ENCODE data around the gene CCDC90B.

DNA sequence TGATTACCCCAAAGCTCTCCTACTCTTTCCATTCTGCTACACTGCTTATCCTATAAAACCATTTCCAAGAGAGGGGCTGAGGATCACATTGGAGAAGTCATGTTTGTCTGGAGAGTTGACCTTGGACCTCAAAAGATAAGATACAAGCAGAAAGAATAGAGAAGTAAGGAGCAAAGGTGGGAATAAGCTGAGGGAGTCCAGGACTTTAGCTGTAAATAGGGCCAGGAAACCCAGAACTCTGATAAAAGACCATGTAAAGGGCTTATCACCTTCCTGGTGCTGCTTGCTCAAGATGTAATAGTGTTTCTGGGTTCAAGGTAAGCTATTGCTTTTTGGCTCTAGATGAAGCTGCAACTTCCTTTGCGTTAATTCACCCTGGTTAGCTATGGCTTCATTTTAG is 32.8 kb upstream of the CCDC90B start:
- TF ChIP-seq TAF1 (IDR thresholded peaks at IDR 0.05; ENCODE audit: low read depth), result no peak
- no peak for TF ChIP-seq EGR1 (IDR thresholded peaks at IDR 0.05)
- no peak for TF ChIP-seq YY1 (IDR thresholded peaks at IDR 0.05; ENCODE audit: low read depth)
- TF ChIP-seq, protein P1, sequence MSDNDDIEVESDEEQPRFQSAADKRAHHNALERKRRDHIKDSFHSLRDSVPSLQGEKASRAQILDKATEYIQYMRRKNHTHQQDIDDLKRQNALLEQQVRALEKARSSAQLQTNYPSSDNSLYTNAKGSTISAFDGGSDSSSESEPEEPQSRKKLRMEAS (IDR thresholded peaks at IDR 0.05), result no peak

All from Ishikawa (cell line).